Stimulated activated CD4-positive, alpha-beta T cell treated with anti-CD3 and anti-CD28 coated beads, Interleukin-15, amount 100 ng/mL, for 48 hours (primary cell): ENCODE data around the gene IQGAP2.
"Not testable (repeated sequence)": the region's sequence is repeated elsewhere in the genome, so short reads cannot be mapped to it uniquely, and the experiment has no call there.

Source experiments
- DNase-seq, 2 donors: peaks; one replicate each; pipeline ENCODE4 v3.0.0-alpha.2; 2020; ENCODE audit warnings: low read depth in 2 of 2

The IQGAP2 gene

DNA sequence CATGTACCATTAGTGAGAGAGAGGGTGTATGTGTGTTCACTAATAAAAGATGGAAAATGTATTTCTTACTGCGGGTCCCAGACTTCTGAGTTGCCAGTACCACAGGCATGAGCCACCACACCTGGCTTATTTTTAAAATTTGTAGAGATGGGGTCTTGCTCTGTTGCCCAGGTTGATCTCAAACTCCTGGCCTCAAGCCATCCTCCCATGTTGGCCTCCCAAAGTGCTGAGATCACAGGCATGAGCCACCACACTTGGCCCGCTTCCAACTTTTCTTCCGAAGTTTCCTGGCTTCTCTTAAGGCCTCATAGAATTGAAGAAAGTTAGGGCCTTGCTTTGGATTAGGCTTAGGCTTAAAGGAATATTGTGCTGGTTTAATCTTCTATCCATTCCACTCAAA lies 260.5 kb downstream of the IQGAP2 start:
- DNase-seq: no peak

DNA sequence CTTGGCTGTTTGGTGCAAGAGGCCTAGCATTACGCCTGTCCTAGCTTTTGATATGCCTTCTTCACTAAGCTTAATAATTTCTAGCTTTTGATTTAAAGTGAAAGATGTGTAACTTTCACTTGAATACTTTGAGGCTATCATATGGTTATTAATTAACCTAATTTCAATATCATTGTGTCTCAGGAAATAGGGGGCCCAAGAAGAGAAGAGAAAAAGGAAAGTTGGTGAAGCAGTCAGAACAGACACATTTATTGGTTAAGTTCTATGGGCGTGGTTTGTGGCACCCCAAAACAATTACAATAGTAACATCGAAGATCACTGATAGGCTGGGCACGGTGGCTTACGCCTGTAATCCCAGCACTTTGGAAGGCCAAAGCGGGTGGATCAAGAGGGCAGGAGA lies 261.0 kb downstream of the IQGAP2 start:
- DNase-seq: no peak

DNA sequence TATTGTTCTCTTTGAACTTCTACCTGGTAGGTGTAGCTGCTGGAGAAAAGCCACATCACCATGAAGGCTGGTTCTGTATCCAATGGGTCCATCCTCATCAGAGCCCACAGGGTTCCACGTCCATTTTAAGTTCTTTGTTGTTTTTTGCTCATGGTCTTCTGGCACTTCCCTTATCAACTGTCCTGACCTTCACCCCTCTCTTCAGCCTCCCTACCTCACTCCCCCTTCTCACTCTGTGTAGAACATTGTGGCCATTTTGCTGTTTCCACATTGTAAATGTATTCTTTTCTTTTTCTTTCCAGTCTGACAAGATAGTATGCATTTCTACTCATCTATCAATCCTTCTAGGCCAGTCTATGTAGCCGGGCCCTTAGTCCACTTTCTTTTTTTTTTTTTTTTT lies 264.4 kb downstream of the IQGAP2 start:
- no peak for DNase-seq

DNA sequence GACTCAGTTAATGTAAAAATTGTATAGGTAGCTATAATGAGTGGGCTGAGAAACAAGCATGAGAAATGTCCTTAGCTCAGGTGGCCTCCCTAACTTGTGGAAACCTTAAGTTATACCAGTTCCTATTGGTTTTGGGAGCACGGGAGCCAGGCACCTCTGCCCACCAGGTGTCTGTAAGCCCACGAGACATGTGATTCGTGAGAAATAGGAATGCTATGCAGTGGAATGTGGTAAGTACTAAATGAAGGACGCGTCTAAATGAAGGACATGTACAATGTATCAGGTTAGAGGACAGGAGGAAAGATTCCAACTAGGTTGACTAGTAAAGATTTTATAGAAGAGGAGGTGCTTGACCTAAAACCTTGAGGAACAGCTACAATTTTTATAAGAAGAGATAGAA lies 266.2 kb downstream of the IQGAP2 start:
- DNase-seq: no peak

DNA sequence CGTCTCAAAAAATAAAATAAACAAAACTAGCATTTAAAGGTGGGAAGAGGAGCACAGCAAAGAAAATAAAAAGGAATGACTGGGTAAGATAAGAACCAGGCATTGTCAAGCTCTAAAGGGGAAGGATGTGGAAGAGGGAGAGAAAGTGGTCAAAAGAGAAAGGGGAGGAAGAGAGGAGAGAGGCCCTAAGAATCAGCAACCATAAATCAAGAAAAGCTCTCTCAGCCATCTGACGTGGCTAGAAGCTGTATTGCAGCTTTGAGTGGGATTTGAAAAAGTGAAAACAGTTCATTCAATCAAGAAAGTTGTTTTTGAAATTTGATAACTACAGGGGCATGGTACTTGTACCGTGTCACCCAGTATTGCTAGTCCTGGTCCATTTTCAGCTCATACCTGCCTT lies 267.4 kb downstream of the IQGAP2 start:
- no peak for DNase-seq

DNA sequence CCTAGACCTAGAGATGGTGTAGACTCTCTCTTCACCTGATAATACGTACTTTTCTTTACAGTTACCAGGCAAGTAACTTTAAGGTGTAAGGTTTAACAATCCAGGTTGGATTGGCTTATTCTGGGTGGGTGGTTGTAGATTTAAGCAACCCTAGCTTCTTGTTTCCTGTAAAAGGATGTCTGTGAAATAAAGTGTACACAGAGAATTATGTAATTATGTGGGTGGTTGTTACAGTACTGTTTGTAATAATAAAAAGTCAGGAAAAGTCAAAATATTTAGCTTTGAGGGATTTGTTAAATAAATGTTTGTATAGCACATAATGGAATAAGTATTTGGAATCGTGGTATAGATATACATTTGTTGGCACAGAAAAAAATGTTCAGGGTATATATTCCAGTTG lies 269.2 kb downstream of the IQGAP2 start:
- no peak for DNase-seq

DNA sequence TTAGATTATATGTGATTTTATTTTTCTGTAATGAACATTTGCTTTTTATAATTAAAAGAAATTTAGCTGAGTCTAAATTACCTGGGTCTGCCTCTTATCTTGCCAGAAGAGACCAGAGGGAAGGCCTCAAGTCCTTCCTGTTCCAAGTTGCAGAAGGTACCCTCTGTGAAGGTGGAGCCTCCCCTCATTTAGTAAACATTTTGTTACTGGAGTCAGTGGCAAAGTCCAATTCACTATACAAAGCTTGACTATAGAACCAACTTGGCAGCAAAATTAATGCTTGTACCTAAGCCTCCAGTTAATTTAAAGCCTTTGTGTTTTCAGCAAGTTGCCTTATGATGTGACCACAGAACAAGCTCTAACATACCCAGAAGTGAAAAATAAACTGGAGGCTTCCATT lies 270.0 kb downstream of the IQGAP2 start:
- no peak for DNase-seq

DNA sequence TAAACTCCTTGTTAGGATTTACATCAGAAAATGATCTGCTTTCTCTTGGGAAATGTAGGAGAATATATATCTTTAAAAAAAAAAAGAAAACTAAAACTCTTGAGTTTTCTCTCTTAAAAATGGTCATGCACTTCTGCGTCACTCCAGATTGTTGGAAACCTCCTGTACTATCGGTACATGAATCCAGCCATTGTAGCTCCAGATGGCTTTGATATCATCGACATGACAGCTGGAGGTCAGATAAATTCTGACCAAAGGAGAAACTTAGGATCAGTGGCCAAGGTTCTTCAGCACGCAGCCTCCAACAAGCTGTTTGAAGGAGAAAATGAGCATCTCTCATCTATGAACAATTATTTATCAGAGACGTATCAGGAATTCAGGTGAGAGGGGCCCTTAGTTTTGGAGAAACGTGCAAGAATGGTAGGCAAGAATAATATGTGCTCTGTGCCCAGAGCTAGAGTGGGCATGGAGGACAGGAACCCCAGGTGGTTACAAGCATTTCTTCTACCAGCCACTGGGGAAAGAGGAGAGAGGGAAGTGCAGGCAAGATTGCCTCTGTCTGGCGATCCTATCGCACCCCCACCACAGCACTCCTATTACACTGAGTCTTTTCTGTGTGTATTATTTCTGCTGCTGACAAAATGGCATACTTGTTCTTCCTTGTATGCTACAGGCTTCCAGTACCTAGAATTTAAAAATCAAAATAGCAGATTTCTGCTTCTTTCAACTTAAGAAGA lies 271.4 kb downstream of the IQGAP2 start:
- no peak for DNase-seq

DNA sequence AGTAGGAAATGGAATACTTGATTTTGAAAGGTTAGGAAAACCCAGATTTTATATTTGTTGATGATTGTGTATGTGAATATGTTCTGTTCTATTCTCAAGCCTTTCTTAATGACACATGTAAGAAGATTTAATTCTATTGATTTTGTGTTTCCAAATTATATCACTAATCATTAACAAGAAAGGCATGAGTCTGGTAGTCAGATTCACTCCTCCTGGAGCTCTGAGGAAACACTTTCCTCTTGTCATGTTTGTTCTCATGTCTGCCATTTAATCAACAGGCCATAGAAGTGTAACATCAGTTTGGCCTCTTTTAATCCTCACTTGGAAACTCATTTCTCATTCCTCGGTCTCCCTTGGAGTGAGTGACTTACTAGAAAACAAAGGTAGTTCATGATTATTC lies 272.3 kb downstream of the IQGAP2 start:
- no peak for DNase-seq

DNA sequence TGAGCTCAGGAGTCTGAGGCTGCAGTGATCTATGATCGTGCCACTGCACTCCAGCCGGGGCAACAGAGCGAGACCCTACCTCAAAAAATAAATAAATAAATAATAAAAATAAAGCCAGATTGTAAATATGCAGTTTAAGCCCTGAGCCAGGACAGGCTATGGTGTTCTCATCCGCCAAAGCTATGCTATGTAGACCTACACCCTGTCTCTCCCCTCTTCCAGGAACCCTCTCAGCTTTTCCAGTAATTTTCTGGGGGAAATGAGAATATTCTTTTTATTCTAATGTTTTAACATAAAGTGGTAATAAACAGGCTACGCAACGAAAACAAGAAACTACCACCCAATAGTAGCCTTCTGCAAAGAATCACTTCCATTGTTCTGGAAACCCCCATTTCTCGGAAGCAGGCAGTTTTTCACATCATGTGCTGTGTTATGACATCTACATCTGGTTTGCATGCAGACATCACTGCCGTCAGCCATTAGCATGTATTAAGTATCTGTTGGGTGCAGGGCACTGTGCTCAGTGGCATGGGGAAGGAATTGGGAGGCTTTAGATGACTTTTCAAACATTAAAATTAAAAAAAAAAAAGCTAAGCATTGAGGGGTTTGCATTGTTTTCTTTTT lies 274.9 kb downstream of the IQGAP2 start:
- DNase-seq: no peak

DNA sequence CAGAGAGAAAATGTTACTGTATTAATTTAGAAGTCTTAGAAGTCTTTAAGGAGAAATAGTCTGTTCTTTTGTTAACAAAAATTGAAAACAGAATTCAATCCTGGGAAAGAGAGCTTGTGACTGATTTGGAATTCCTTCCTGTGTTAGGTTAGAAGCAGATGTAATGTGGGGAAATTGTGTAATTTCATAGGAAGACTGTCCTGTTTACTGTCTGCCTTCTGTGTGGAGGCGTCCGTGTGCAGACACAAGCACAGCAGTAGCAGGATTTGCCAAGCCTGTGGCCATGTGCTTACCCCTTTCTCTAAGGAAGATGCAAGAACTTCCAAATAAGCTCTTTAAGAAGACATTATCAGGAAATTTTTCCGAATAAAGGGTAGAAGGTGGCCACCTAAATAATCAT lies 276.1 kb downstream of the IQGAP2 start:
- DNase-seq: no peak

DNA sequence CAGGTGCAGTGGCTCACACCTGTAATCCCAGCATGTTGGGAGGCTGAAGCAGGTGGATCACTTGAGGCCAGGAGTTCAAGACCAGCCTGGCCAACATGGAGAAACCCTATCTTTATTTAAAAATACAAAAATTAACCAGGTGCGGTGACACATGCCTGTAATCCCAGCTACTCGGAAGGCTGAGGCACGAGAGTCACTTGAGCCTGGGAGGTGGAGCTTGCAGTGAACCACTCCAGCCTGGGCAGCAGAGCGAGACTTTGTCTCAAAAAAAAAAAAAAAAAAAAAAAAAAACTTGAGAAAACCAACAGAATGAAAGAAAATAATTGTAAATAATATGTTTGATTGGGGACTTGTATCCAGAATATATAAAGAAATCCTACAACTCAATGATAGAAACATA lies 277.7 kb downstream of the IQGAP2 start:
- DNase-seq: not testable (repeated sequence)

DNA sequence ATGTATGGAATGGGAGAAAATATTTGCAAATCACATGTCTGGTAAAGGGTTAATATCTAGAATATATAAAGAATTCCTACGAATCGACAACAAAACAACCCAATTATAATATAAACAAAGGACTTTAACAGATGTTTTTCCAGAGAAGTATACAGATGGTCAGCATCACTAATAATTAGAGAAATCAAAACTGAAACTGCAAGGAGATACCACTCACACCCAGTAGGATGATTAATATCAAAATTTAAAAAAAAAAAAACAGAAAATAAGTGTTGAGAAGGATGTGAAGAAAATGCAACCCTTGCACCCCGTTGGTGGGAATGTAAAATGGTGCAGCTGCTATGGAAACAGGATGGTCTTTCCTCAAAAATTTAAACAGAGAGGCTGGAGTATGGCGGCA lies 278.2 kb downstream of the IQGAP2 start:
- DNase-seq: no peak

DNA sequence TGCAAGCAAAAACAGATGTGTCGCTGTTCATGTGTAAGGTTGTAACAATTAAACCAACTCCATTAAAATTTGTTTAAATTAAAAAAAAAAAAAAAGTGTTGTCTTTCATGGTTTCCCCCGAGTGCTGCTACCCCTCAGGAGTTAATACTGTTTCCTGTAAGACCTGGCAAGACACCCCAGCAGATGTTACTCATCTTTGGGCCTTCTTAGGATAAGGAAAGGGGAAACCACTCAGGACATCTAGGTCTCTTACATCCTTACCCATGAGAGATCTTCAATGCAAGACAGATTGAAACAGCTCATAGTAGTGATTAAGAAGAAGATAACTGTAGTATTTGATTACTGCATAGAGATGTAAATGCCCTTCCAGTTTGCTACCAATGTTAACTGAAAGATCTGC lies 279.3 kb downstream of the IQGAP2 start:
- no peak for DNase-seq

DNA sequence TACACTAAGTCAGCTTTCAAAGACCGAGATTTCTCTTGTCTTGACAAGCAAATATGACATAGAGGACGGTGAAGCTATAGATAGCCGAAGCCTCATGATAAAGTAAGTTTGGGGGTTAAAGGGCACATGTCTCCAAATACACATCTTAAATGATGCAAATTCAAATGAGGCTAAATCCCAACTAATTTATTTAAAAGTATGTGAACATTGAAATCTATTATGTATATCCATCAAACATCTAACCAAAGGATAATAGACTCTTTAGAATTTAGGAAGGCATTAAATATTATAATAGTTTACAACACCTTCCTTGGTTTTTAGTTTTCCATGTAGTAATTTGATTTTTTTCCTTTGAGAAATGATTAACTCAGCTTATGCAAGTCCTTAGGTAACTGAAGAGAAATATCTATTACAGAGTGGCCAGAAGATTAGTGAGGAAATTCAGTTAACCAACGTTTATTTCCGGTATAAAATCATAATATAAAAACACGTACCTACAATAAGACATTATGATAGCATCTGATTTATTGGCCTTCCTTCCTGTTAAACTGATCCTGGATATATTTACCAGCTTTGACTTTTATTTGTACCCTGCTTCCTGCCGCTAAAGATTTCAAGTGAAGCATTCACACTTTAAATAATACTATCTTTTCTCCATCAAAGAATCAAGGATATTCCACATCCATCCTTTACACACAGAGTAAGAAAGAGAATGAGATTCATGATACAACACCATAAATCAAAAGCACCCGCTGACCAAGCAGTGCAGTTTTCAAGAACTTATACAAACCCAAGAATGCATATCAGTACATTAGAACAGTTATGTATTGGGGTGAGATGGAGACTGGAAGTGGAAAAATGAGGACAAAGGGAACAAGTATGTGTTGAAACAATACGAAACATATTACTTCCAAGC lies 281.0 kb downstream of the IQGAP2 start:
- DNase-seq: no peak

DNA sequence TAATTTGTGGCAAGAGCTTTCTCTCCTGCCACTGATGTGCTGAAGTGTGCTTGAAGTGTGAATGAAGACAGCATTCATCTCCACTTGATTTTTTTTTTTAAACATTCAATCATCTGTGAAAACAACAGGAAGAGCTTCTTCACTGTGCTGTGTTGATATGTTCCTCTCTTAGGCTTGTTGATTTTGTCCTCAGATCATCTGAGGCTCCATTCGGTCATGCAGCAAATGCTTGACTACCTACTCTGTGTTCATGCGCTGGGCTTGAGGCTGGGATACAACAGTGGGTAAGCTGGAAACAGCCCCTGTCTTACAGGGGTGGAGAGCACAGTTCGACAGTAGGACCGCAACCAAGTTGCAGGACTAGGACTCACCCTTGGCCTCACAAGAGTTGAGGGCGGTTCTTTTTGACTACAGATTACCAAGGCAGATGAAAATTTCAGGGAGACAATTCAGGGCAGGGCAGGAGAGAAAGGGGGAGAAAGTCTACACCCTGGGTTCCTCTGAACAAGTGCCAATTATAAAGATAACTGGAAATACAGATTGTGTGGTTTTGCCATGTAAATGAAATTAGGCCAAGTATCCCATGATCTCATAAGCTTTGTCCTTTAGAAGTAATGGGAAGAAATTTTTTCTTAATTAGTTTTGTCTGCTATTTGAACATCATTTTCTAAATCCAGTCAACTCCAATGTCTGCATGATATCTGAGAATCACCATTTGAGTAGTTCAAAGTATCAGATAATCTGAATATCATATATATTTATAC lies 281.9 kb downstream of the IQGAP2 start:
- DNase-seq: no peak

DNA sequence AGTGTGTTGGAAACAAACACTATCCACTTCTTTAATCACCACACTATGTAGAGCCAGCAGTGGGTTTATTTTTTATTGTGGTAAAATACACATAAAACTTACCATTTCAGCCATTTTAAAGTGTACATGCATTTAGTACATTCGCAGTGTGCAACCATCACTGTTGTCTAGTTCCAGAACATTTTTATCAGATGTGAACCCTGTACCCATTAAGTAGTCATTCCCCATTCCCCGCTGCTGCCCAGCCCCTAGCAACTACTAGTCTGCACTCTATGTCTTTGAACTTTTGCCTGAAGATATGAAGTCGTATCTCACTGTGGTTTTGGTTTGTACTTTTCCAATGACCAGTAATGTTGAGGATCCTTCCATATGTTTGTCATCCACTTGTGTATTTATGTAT lies 282.6 kb downstream of the IQGAP2 start:
- DNase-seq: no peak

DNA sequence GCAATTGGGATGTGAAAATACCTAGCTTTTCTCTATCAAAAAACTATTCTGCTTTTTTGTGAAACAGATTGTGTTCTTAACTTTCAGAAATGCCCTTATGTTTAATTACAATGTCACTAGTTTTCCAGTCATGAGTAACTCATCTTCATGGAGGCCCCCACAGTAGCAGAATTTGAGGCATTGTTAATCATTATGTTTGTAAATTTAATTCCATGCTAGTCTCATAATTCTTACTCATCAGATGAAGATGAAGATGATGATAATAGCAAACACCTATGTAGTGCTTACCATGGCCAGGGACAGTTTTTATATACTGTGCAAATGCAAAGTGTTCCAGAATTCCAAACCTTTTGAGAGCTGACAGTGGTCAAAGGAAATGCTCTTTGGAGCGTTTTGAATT lies 285.1 kb downstream of the IQGAP2 start:
- no peak for DNase-seq

DNA sequence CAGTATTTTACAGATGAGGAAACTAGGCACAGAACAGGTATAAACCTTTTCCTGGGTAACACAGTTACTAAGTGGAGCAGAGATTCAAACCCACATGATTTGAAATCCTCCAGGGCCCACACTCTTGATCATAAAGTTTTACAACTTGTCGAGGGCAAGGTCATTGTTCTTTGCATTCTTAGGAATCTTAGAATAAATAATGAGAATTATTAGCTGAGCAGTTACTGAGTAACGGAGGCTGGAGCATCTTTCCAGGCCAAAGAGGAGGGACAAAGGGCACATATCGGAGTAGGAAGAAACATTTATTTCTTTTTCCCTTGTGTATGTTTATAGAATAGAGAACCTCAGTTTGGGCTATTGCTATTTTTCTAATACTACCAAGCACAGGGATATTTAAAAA lies 285.8 kb downstream of the IQGAP2 start:
- DNase-seq: no peak

DNA sequence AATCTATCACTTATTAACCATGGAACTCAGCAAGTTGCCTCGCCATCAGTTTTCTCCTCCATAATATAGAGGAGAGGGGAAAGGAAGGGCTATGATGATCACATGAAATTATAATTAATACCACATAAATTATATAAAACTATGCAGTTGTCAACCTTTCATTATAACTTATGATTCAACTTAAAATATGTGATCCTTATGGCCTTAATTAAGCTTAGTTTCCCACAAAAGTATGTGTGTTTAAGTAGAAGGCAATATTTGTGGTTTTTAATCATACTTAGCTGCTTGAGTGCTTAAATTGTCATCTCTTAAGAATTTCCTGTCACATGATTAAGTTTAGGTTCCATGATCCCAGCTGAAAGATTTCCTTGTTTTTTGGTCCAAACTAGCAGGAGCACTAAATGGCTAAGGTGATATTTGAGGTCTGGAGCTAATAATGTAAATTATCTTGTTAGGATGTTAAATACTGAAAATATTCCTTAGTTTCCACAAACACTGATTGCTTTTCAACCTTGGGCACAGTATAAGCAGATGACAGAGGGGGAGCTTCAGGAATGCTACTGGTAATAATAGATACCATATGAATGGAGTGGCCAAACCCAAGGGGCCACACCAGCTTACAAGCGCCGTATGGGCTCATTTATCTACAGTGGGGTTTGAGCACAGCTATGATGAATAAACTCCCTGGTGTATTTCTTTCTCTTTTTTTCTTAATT lies 286.4 kb downstream of the IQGAP2 start:
- no peak for DNase-seq

DNA sequence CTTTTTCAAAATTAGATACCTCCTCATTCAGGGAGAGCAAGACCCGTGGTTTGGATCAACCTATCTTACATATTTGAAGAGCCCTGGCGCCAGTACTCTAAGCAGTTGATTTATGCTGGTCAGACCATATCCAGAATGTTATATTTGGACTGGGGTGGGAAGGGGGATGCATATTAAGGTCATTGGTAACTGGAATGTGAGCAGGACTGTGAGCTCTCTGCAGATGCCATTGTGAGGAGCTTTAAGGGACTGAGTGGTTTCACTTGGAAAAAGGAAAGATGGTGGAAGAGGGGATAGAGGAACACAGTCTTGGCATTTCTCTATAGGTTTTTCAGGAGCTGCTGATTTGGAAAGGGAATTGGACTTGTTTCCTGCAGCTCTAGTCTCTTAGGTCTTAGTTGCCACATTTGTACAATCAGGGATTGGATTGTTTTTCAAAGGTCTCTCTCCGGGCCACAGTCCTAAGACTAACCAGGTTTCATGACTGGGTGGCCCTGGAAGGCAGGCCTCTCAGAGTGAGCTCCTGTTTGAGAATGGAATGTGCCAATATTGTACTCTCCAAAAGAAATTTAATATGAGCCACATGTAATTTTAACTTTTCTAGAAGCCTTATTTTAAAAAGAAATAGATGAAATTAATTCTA lies 287.1 kb downstream of the IQGAP2 start:
- no peak for DNase-seq
